Activated B cell treated with CpG ODN at 0.5 μM for 24 hours (primary cell): ENCODE results near the gene CRISP3. TPM values are rescaled to one million over a fixed set of nuclear protein-coding genes. Genes with fewer than 3 reads are reported as not detected.

Source experiments
- ATAC-seq: fragments of 200-7000 bp; cut with Tn5 transposase; one replicate; pipeline ENCODE4 v1.10.0; 2021; ENCODE audit warnings: low read depth, mild to moderate bottlenecking, moderate library complexity
- CTCF ChIA-PET: fragments of 350-600 bp; sonication (Branson Sonifier 250); formaldehyde crosslinking; loops from one replicate; lab custom pipeline; 2021; ENCODE audit warnings: antibody characterized with exemption; lab: Charles Lee
- POLR2A ChIA-PET: fragments of 350-600 bp; sonication (Branson Sonifier 250); formaldehyde crosslinking; loops from one replicate; lab custom pipeline; 2021; ENCODE audit warnings: antibody characterized with exemption; lab: Charles Lee
- DNase-seq: peaks from one replicate; pipeline ENCODE4 v3.0.0; 2022
- H3K27ac Mint-ChIP-seq: one replicate; pipeline ENCODE4 v1.8.0; 2020; ENCODE audit warnings: mixed read lengths
- H3K27me3 Mint-ChIP-seq: one replicate; pipeline ENCODE4 v1.8.0; 2021; ENCODE audit warnings: mixed read lengths
- H3K36me3 Mint-ChIP-seq: one replicate; pipeline ENCODE4 v1.8.0; 2021; ENCODE audit warnings: low read depth, mixed read lengths
- H3K4me1 Mint-ChIP-seq: one replicate; pipeline ENCODE4 v1.8.0; 2021; ENCODE audit warnings: mixed read lengths
- H3K4me3 Mint-ChIP-seq: one replicate; pipeline ENCODE4 v1.8.0; 2020; ENCODE audit warnings: mild to moderate bottlenecking, mixed read lengths
- H3K9me3 Mint-ChIP-seq: one replicate; pipeline ENCODE4 v1.8.0; 2020; ENCODE audit warnings: mixed read lengths
- intact Hi-C: fragments of 100-400 bp; cut with micrococcal nuclease; formaldehyde crosslinking; loops from one replicate; pipeline ENCODE4 v1.15.1; 2024
- total RNA-seq: library from RNA; stranded (reverse); gene quantifications from 2 replicates; pipeline ENCODE4 v1.2.3, GENCODE V29; 2022
- TF ChIP-seq, protein P1 (sequence below): fragments of 200-600 bp; IDR thresholded peaks from one replicate; pipeline ENCODE4 v1.8.0; 2022; ENCODE audit warnings: antibody characterized with exemption, mild to moderate bottlenecking

Gene CRISP3
- total RNA-seq, 1 donor from 2014 or later, result not detected

DNA sequence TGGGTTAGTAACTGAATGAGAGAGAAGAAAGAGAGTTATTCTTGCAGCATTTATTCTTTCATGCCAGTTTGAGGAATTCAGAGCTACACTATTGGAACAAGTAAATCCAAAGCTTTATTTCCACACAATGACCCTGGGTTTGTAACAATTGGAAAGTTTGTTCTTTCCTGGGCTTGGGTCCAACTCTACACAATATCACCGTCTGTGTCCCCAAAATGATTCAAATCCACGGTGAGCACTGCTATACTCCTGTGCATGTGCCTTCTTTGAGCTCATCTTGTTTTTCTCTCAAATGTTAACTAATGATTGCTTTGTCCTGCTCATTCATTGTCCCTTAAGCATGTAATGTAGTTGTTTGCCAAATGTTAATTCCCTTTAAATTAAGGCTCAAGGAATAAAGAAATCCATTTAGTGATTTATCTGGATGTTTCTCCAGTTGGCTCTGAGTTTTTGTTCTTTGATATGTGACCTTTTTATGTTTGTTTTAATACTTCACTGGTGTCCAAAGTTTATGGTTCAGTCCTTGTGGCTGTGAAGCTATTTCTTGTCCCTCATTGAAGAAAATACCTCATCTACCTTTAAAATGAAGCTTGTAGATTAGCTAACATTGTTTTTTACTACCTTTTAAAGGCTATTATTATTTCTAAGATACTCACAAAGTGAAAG, 20.5 kb upstream of the CRISP3 start:
- Mint-ChIP-seq H3K36me3 (no peaks in the 10 kb centered on the region), H3K4me1 (no peaks in the 10 kb centered on the region), H3K27ac (no peak overlapping the region), H3K27me3 (no peaks in the 10 kb centered on the region), H3K9me3 (peaks cover 3% of the 10 kb centered on the region), H3K4me3 (no peak overlapping the region)
- DNase-seq (no peak), ATAC-seq (no peak)
- POLR2A ChIA-PET, result no interaction called here
- CTCF ChIA-PET, result no interaction called here
- intact Hi-C loops, result no loop called here
- TF ChIP-seq, protein P1, sequence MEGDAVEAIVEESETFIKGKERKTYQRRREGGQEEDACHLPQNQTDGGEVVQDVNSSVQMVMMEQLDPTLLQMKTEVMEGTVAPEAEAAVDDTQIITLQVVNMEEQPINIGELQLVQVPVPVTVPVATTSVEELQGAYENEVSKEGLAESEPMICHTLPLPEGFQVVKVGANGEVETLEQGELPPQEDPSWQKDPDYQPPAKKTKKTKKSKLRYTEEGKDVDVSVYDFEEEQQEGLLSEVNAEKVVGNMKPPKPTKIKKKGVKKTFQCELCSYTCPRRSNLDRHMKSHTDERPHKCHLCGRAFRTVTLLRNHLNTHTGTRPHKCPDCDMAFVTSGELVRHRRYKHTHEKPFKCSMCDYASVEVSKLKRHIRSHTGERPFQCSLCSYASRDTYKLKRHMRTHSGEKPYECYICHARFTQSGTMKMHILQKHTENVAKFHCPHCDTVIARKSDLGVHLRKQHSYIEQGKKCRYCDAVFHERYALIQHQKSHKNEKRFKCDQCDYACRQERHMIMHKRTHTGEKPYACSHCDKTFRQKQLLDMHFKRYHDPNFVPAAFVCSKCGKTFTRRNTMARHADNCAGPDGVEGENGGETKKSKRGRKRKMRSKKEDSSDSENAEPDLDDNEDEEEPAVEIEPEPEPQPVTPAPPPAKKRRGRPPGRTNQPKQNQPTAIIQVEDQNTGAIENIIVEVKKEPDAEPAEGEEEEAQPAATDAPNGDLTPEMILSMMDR, result no peak

DNA sequence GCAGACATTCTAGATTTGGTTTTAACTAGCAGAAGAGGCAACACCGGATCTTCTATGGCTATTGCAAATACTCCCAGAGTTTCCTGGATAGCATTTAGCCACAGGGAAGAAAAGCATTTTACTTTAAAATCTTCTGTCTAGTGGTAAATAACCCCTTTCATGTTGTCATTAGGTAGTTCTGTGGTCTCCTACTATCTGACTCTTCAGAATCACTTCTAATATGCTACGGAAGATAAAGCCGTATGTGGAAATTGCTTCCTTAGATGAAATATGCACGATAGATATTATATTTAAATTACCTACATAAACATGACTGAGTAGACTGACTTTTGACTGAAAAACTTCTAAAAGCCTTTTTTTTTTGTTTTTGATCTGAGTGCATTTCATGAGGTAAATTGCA, 759 bp downstream of the CRISP3 start:
- no peak for DNase-seq
- Mint-ChIP-seq H3K4me3 (no peak overlapping the region), H3K4me1 (no peaks in the 10 kb centered on the region), H3K27ac (no peak overlapping the region), H3K9me3 (no peaks in the 10 kb centered on the region), H3K36me3 (no peaks in the 10 kb centered on the region), H3K27me3 (no peaks in the 10 kb centered on the region)
- TF ChIP-seq, protein P1, result no peak
- POLR2A ChIA-PET, result no interaction called here
- CTCF ChIA-PET, result no interaction called here
- intact Hi-C loops, result no loop called here
- ATAC-seq, result no peak

DNA sequence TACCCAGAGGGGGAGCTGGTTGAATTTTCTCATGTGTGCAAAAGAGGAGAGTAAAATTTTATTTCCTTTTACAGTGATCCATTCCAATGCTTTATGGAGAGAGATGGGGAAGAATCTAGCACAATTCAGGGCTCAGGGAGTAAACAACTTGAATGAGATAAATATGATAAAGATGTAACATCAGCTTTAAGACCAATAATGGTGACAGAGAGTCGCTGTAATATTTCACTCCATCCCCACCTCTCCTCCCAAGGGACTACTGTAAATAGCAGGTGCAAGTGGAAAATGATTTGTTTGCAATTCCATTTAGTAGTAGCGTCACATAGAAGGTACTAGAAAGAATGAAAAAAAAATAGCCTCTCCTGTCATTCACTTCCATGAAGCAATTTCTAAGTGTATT, 4.8 kb downstream of the CRISP3 start:
- Mint-ChIP-seq H3K4me1 (no peaks in the 10 kb centered on the region), H3K27me3 (no peaks in the 10 kb centered on the region), H3K4me3 (no peak overlapping the region), H3K27ac (no peak overlapping the region), H3K36me3 (no peaks in the 10 kb centered on the region), H3K9me3 (no peaks in the 10 kb centered on the region)
- no peak for DNase-seq
- no peak for ATAC-seq
- POLR2A ChIA-PET, result no interaction called here
- TF ChIP-seq, protein P1, result no peak
- intact Hi-C loops, result no loop called here
- CTCF ChIA-PET, result no interaction called here

DNA sequence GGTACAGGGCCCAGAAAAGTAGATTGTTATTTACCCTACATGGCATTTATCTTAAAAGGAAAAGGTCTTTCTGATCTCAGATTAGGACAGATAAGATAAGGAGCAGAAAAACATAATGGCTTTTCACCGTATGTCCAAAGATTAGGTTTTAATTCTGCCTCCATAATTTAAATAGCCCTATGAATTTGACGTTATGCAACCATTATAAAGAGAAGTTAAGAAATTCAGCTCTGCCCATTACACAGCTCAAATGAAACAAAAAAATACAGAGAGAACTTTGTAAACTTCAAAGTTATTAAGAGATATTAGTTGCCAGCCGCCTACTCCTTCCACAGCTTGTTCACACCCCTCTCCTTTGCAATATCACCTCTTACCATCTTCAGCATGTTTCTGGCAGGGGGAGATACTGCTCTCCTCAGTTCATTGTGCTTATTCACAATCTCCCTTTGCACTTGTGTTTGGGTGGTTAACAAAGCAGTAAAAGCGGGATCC, 8.1 kb downstream of the CRISP3 start:
- ChIA-PET CTCF (no interaction called here), POLR2A (no interaction called here)
- intact Hi-C loops, result no loop called here
- H3K4me1 Mint-ChIP-seq, result no peaks in the 10 kb centered on the region
- no peak overlapping the region for H3K27ac Mint-ChIP-seq
- no peaks in the 10 kb centered on the region for H3K27me3 Mint-ChIP-seq
- H3K36me3 Mint-ChIP-seq, result no peaks in the 10 kb centered on the region
- TF ChIP-seq, protein P1, result no peak
- no peaks in the 10 kb centered on the region for H3K9me3 Mint-ChIP-seq
- DNase-seq (no peak), ATAC-seq (no peak)
- no peak overlapping the region for H3K4me3 Mint-ChIP-seq

DNA sequence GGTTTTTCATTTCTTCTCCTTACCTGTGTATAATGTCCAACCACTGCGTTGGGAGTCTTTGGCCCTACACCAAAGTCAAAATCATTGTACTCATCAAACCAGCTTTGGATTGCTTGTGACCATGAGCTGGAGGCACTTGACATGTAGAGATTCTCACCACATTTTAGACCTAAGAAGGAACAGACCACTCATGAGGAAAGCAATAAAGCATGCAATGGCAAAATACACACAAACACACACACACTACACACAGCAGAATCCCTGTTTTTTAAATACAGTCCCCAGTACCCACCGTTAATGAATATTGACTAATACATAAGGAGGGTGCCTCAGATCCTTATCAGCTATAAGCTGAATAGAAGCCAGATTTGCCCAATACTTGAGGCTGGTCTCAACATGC, 10.5 kb downstream of the CRISP3 start:
- CTCF ChIA-PET, result no interaction called here
- Mint-ChIP-seq H3K4me3 (no peak overlapping the region), H3K36me3 (no peaks in the 10 kb centered on the region), H3K9me3 (no peaks in the 10 kb centered on the region), H3K27ac (no peak overlapping the region), H3K27me3 (no peaks in the 10 kb centered on the region), H3K4me1 (no peaks in the 10 kb centered on the region)
- TF ChIP-seq, protein P1, result no peak
- POLR2A ChIA-PET, result no interaction called here
- no peak for ATAC-seq
- intact Hi-C loops, result no loop called here
- DNase-seq, result no peak
